Natural killer cell (primary cell): Measurements from ENCODE around the gene HOXD1. TPM values are rescaled to one million over a fixed set of nuclear protein-coding genes. Genes with fewer than 3 reads are reported as not detected.

Experiments used
- ATAC-seq, 3 donors: fragments of 150-1000 bp in 2 of 3; fragments of 200-7000 bp in 1 of 3; cut with Tn5 transposase; 1 replicate in 1 of 3; 2 replicates in 2 of 3; pipeline ENCODE4 v1.10.0; 2021; ENCODE audit warnings: mild to moderate bottlenecking in 2 of 3, moderate library complexity in 2 of 3
- DNase-seq, 2 donors: peaks; one replicate each; pipeline versions ENCODE4 v3.0.0 to v3.0.0-alpha.2; 2013 to 2021; ENCODE audit warnings: mixed read lengths in 1 of 2
- H3K27ac ChIP-seq: one replicate; pipeline ENCODE4 v1.5.1; 2013; ENCODE audit warnings: mild to moderate bottlenecking, low read length
- H3K27me3 ChIP-seq: one replicate; pipeline ENCODE4 v1.6.1; 2013; ENCODE audit warnings: low read length; ENCODE audit not compliant: control insufficient read depth, insufficient read depth
- H3K36me3 ChIP-seq: one replicate; pipeline ENCODE4 v1.6.1; 2013; ENCODE audit warnings: low read length; ENCODE audit not compliant: control insufficient read depth, insufficient read depth
- H3K4me1 ChIP-seq: one replicate; pipeline ENCODE4 v1.6.1; 2013; ENCODE audit warnings: low read length; ENCODE audit not compliant: control insufficient read depth, insufficient read depth
- H3K4me3 ChIP-seq: one replicate; pipeline ENCODE4 v1.5.1; 2013; ENCODE audit warnings: low read length
- H3K9me3 ChIP-seq: one replicate; pipeline ENCODE4 v1.6.1; 2013; ENCODE audit warnings: low read length; ENCODE audit not compliant: control insufficient read depth, insufficient read depth
- H3K27ac Mint-ChIP-seq, 2 donors: one replicate each; pipeline ENCODE4 v1.8.0; 2022; ENCODE audit warnings: mild to moderate bottlenecking in 2 of 2, mixed read lengths in 2 of 2, moderate library complexity in 1 of 2
- H3K27me3 Mint-ChIP-seq, 2 donors: one replicate each; pipeline ENCODE4 v1.8.0; 2022; ENCODE audit warnings: low read depth in 2 of 2, mixed read lengths in 2 of 2
- H3K36me3 Mint-ChIP-seq: one replicate; pipeline ENCODE4 v1.8.0; 2022; ENCODE audit warnings: mixed read lengths
- H3K4me1 Mint-ChIP-seq, 2 donors: one replicate each; pipeline ENCODE4 v1.8.0; 2022; ENCODE audit warnings: mixed read lengths in 2 of 2
- H3K4me3 Mint-ChIP-seq: one replicate; pipeline ENCODE4 v1.8.0; 2022; ENCODE audit warnings: mild to moderate bottlenecking, moderate library complexity, mixed read lengths
- H3K9me3 Mint-ChIP-seq, 2 donors: one replicate each; pipeline ENCODE4 v1.8.0; 2022; ENCODE audit warnings: mixed read lengths in 2 of 2
- CTCF ChIP-seq: fragments of 200-600 bp; IDR thresholded peaks from one replicate; pipeline ENCODE4 v1.8.0; 2022; ENCODE audit warnings: antibody characterized with exemption
- WGBS: methylation state at CpG from one replicate; pipeline ENCODE4 v1.1.7; 2013; ENCODE audit warnings: missing lambda C conversion rate; ENCODE audit not compliant: insufficient coverage; 5-methylcytosine and 5-hydroxymethylcytosine counted together
- intact Hi-C: fragments of 100-400 bp; cut with micrococcal nuclease; formaldehyde crosslinking; loops from one replicate; pipeline ENCODE4 v1.14.2; 2022
- total RNA-seq, 4 donors: library from RNA; stranded (reverse); fragments of 120-200 nt in 1 of 4; gene quantifications; one replicate each; pipeline versions ENCODE4 v1.2.3 to v1.2.4, GENCODE V29; 2013 to 2022

HOXD1 gene
- total RNA-seq, 3 donors from 2014 or later (not counting 1 experiment from before 2014, with no cell fraction given): 0.12 TPM; not detected in 2

GRCh38 chr2:176158186-176158591 lies 30.3 kb upstream of the HOXD1 start:
- ATAC-seq (no peak), DNase-seq (no peak)
- Mint-ChIP-seq H3K4me1 (peaks cover 0 to 5% of the 10 kb centered on the region in 2 donors), H3K36me3 (no peaks in the 10 kb centered on the region), H3K9me3 (no peaks in the 10 kb centered on the region), H3K4me3 (no peak overlapping the region), H3K27me3 (peaks cover 64 to 65% of the 10 kb centered on the region in 2 donors), H3K27ac (no peak overlapping the region)
- no peak overlapping the region for H3K4me3 ChIP-seq
- H3K9me3 ChIP-seq: no peaks in the 10 kb centered on the region
- no peaks in the 10 kb centered on the region for H3K36me3 ChIP-seq
- no peak for TF ChIP-seq CTCF
- H3K27ac ChIP-seq: no peak overlapping the region
- intact Hi-C loops: no loop called here
- no peaks in the 10 kb centered on the region for H3K4me1 ChIP-seq
- H3K27me3 ChIP-seq: peaks cover 62% of the 10 kb centered on the region
- WGBS: 5% methylated on average over 18 of the region's 22 CpGs

GRCh38 chr2:176158855-176159662 lies 29.4 kb upstream of the HOXD1 start:
- no peak overlapping the region for H3K27ac ChIP-seq
- no peak for TF ChIP-seq CTCF
- no peaks in the 10 kb centered on the region for H3K4me1 ChIP-seq
- no peak overlapping the region for H3K4me3 Mint-ChIP-seq
- H3K4me1 Mint-ChIP-seq: peaks cover 0 to 10% of the 10 kb centered on the region in 2 donors
- no peak for DNase-seq
- peaks cover 5% of the 10 kb centered on the region for H3K9me3 ChIP-seq
- H3K36me3 ChIP-seq: no peaks in the 10 kb centered on the region
- peaks cover 69 to 70% of the 10 kb centered on the region in 2 donors for H3K27me3 Mint-ChIP-seq
- ATAC-seq: no peak
- peaks cover 63% of the 10 kb centered on the region for H3K27me3 ChIP-seq
- WGBS: 7% methylated on average over 36 of the region's 39 CpGs
- H3K9me3 Mint-ChIP-seq: no peaks in the 10 kb centered on the region
- H3K4me3 ChIP-seq: no peak overlapping the region
- intact Hi-C loops: no loop called here
- H3K36me3 Mint-ChIP-seq: peaks cover 4% of the 10 kb centered on the region
- H3K27ac Mint-ChIP-seq: no peak overlapping the region

- H3K27me3 Mint-ChIP-seq: peaks cover 67 to 68% of the 10 kb centered on the region in 2 donors
- Histone ChIP-seq H3K27ac (no peak overlapping the region), H3K27me3 (peaks cover 66% of the 10 kb centered on the region), H3K4me1 (no peaks in the 10 kb centered on the region), H3K36me3 (no peaks in the 10 kb centered on the region), H3K4me3 (no peak overlapping the region), H3K9me3 (peaks cover 5% of the 10 kb centered on the region)
- H3K27ac Mint-ChIP-seq: no peak overlapping the region
- DNase-seq (no peak), ATAC-seq (no peak)
- TF ChIP-seq CTCF: no peak
- intact Hi-C loops: no loop called here
- 5% methylated on average over 43 of the region's 44 CpGs for WGBS
- peaks cover 0 to 2% of the 10 kb centered on the region in 2 donors for H3K9me3 Mint-ChIP-seq
- peaks cover 0 to 13% of the 10 kb centered on the region in 2 donors for H3K4me1 Mint-ChIP-seq
- H3K4me3 Mint-ChIP-seq: no peak overlapping the region
- peaks cover 8% of the 10 kb centered on the region for H3K36me3 Mint-ChIP-seq
These were observed 28.7 kb upstream of the HOXD1 start for GRCh38 chr2:176159663-176160250.
